ENCODE measurements around the gene ARL16.

GRCh38 chr17:81662002-81662401 lies 21.6 kb downstream of the ARL16 start:
- TF ChIP-seq CTCF (IDR thresholded peaks at IDR 0.05) (no peak), POLR2A (IDR thresholded peaks at IDR 0.05) (no peak)

Measured in uterus (tissue), 2 donors.